ENCODE data around the gene TFRC.
A peak's percentile ranks its signal among the peaks of the same experiment; 100 is the strongest.
"Not testable (repeated sequence)": the region's sequence is repeated elsewhere in the genome, so short reads cannot be mapped to it uniquely, and the experiment has no call there.

The TFRC gene

DNA sequence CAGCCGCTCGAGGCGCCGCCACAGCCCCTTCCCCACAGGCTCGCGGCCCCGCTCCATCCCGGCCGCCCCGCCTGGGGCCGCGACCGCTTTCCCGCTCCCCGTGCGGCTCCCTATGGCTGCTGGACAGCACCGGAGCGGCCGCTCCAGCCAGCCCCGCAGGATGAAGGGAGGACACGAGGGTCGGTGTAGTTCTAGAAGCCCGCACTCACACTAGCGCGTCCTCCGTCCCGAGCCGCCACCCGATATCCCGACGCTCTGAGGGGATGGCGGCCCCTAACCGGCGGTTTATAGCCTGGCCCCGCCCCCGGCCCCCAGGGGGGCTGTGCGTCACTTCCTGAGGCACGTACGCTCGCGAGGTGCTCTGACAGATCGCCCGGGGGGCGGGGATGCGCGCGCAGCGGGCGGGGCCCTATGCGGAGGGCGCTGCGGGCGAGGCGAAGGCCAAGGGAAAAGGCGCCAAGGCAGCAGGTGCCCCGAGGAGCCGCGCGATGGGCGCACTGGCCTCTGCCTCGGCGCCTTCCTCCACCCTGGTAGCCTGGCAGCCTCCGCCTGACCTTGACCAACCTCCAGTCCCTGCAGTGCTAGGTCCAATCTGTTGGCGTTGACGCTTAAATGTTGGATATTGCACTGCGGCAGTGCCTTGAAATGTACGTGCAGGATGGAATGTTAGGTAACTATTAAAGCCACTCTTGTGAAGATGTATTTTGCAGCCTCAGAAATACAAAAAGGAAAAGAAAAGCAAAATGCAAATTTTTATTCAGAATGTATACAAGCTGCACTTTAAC, at the start of gene TFRC:
TSS of gene TFRC (minus strand) at position 257 of the 785 bp plus-strand sequence. CDS start 4,991 bp downstream, outside the sequence.
- DNase-seq: peak; percentile 97

DNA sequence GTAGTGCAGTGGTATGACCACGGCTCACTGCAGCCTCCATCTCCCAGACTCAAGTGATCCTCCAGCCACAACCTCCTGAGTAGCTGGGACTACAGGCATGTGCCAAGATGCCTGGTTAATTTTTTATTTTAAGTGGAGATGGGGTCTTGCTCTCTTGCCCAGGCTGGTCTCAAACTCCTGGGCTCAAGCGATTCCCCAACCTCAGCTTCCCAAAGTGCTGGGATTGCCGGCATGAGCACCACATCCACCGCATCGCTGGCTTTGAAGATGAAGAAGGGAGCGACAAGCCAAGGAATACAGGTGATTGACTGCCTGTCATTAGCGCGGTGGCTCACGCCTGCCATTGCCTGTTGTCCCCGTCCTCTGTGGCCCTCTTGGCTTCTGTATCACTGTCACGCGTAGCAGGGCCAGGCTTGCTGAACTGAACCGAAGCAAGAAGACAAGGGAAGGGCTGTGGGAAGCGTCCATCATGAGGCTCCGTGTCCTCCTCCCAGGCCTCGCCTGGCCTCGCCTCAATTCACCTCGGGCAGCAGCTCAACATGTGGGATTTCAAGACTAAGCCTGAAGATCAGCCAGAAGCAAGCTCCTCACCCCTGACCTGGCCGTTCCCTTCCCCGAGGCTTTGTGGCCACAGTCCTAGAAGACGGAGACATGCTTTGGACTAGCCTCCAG, 46.4 kb upstream of the TFRC start:
- DNase-seq: no peak

DNA sequence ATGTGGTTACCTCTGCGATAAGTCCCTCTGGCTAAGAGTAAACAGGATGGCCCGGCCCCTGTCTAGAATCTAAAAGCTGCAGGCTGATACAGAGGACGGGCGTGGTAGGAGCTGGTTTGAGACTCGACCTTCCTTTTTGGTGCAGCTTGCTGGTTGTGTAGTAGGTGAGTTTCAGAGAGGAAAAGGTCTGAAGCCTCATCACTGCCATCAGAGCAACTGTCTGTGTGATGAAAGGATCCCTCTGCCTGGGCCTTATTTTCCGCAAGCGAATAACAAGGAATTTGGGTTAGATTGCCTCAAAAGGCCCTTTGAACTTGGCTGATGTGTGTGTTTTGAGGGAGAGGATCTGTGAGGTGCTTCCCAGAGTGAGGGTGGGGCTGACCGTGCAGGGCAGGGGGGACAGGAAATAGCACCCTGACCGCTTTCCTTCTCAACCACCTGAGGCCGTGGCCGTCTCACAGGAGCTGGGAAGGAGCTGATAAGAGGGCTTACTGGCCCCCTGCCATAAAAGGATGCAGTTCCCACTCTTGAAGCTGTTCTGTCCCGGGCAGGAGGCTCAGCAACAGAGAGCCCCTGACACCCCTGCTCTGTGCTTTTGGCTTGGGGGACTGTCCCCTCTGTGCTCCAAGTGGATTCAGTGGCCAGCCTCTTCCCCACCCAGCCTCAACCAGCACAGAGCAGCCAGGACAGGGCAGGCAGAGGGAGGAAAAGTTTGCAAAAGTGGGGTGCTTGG, 45.6 kb upstream of the TFRC start:
- DNase-seq: peak; percentile 42

DNA sequence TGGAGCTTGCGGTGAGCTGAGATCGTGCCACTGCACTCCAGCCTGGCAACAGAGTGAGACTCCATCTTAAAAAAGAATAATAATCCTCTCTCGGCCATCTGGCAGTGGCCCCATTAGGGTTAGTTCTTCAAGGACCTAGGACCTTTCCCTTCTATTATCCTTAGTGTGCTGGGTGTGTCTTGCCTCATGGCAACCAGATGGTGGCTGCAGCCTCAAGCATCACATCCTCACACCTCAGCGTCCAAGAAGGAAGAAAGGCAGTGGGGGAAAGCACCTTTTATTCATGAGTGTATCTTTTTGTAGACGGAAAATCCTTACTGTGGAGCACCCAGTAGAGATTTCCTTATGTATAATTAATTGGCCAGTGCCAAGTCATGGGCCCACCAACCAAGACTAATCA, 42.7 kb upstream of the TFRC start:
- DNase-seq: no peak

DNA sequence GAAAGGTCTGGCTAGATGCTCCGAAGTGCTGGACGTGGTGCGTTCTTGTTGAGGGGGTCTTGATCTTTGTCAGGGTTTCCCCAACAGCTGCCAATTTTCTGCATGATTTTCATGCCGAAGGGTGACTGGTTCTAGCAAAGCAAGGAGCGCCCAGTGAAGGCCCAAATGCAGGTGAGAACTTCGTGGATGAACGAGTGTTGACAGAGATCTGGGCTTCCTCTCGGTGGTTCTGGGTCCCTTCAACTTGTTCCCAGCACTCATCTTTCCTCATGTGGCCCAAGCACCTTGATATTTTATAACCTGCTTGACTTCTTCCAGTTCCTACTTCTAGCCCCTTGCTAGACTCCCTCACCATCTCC, 40.8 kb upstream of the TFRC start:
- no peak for DNase-seq

DNA sequence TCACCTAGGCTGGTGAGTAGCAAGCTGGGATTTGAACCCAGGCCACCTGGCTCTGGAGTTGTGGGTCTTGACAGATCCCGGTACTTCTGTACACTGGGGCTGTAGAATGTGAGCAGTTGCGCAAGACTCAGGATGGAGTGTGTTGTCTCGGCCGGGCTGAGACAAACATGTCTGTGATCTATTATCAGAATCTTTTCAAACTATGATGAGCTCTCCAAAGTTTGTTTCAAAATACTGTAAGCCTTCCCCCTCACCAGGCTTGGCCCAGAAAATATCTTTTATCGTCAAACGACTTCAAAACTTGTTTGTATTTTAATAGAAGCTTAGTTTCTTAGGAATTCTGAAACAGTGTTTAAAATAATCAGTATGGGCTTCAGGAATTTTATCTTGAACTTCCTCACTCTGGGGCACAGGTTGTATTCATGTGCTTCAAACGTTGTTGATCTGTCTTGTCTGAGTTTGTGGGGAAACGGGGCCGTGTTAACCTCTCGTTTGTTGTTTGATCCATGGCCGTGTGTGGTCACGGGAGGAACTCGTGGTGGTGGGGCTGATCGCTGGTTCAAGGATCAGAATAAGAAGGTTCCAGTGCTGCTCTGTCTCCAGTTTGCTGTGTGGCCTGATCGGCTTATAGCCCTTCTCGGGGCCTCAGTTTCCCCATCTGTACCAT, 40.3 kb upstream of the TFRC start:
- DNase-seq: no peak

DNA sequence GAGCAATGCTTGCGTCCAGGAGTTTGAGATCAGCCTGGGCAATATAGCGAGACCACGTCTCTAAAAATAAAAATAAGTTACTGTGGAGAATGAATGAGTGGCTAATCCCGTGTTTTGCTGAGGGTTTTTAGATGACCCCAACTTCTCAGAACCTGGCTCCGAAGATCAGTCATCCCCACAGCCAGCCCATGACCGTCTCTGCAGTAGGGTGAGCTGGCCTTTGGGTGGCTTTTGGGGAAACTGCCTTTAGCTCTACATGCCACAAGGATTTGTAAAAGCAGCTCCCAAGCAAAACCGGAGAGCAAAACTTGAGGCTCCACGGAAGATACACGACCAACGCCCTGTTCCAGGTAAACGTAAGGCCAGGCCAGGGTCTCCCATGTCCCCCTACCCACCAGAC, 39.2 kb upstream of the TFRC start:
- DNase-seq: no peak

DNA sequence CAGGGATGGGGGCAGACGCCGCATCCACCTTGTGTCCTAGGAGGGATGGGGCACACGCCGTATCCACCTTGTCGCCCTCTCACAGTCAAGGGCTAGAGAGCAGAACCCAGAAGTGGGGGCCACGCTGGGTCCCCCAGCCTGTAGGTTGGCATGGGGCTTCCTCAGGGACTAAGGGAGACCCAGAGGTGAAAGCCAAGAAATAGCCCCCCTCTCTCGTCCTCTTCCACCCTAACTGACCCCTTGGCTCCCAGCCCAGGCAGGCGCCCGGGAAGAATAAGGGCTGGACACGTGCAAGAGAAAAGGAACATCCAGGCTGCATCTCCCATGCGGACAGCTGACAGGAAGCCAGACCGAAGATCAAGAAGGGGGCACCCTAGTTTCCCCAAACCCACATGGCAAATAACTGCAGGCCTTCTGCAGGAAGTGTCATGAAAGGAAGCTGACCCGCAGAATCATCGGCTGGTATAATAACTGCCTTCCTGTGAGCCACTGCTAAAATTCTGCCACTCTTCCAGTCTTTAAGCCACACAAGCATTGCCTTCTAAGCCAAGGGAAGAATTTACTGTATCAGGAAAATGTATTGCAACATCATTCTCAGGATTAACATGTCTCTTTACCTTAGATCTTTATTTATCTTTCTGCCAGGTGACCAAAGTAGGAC, 38.5 kb upstream of the TFRC start:
- DNase-seq: no peak

DNA sequence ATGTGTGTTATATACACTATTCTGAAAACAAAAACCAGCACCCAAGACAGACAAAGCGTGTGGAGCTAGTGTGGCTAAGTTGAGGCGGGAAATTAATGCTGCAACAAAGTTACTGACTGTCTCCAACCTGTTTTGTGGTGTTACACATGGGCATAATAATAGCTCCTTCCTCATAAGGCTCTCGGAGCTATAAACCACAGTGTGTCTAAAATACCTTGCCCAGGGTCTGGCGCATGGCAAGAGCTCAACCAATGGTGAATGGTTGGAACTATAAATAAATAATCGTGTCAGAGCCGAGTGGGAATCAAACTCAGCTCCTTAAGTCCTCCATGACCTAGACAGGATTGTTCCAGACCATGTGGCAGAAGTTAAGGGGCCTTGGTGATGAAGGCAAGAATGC, 35.9 kb upstream of the TFRC start:
- DNase-seq: no peak

DNA sequence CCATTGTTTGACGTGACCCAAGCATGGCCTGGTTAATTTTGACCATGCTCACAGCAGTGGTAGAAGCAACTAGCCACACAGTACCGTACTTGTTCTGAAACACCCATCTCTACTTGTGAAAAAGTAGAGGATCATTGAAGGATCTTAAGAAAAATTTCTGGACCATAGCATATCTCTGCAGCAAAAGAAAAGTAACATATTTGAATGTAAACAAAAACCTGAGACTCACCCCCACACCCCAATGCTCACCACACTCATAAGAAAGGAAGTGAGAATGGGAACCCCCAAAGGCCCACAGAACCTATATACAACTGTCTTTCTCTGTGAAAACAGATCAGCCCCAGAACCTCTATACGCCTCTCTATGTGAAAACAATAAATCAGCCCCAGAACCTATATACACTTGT, 33.8 kb upstream of the TFRC start:
- no peak for DNase-seq

DNA sequence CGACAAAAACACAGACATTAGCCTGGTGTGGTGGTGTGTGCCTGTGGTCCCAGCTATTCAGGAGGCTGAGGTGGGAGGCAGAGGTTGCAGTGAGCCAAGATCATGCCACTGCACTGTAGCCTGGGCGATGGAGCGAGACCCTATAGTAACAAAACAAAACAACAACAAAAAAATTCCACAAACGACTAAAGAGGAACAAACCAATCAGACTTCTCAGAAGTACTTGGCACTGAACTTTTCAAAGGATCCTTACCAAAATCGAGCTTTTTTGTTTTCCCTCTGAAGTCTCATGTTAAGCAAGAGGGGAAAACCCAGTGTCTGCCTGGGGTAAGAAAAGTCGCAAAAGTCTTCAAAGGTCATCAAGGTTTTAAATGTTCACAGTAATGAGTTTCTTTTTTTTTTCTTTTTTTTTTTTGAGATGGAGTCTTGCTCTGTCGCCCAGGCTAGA, 30.1 kb upstream of the TFRC start:
- DNase-seq: peak; percentile 45

DNA sequence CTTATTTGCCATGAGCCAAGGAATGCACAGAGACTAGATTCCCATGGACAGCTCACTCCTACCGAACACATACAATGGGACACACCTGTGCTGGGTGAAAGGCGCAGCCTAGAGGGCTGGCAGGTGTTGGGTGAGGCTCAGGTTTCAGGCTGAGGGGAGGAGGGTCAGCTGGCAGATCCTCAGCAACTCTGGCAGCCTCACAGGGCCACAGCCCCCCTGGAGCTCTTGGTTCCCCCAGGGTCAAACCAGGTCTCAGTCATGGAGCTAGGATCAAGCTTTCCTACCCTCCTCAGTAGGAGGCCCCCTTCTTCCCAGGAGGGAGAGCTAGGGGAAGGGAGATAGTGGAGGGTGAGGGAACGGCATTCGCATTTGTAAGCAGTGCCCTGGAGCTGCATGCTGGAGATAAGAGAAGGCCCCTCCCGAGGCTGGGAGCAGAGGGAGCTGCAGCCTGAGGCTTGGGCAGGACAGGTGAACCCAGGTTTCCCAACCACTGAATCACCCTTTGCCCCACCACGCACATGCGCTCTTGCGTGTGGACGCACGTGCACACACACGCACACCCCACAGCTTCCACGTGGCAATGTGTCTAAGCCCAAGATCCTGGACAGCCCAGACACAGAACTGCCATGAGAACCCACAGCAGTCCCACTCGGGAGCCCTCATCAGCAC, 26.3 kb upstream of the TFRC start:
- no peak for DNase-seq

DNA sequence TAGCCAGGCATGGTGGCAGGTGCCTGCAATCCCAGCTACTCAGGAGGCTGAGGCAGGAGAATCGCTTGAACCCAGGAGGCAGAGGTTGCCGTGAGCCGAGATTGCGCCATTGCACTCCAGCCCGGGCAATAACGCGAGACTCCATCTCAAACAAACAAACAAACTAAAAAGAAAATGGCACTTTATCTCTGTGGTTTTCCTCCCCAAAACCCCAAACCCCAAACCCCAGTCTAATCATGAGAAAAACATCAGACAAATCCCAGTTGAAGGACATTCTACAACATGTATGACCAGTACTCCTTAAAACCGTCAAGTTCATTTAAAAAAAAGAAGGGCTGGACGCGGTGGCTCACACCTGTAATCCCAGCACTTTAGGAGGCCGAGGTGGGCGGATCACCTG, 22.8 kb upstream of the TFRC start:
- DNase-seq: not testable (repeated sequence)

DNA sequence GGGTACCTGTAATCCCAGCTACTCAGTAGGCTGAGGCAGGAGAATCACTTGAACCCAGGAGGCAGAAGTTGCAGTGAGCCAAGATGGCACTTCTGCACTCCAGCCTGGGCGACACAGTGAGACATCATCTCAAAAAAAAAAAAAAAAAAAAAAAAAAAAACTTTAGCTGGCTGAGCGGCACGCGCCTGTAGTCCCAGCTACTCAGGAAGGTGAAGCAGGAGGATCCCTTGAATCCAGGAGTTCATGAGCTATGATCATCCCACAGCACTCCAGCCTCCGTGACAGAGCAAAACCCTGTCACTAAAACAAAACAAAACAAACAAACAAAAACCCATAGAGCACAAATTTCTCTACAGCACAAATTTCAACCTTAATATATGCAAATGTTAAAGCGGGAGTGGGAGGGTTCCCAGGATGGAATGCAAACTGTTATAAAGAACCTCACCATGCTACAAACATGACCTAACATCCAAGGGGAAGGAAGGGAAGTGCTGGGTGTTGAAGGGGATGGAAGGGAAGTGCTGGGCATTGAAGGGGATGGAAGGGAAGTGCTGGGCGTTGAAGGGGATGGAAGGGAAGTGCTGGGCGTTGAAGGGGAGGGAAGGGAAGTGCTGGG, 16.6 kb upstream of the TFRC start:
- DNase-seq: not testable (repeated sequence)

DNA sequence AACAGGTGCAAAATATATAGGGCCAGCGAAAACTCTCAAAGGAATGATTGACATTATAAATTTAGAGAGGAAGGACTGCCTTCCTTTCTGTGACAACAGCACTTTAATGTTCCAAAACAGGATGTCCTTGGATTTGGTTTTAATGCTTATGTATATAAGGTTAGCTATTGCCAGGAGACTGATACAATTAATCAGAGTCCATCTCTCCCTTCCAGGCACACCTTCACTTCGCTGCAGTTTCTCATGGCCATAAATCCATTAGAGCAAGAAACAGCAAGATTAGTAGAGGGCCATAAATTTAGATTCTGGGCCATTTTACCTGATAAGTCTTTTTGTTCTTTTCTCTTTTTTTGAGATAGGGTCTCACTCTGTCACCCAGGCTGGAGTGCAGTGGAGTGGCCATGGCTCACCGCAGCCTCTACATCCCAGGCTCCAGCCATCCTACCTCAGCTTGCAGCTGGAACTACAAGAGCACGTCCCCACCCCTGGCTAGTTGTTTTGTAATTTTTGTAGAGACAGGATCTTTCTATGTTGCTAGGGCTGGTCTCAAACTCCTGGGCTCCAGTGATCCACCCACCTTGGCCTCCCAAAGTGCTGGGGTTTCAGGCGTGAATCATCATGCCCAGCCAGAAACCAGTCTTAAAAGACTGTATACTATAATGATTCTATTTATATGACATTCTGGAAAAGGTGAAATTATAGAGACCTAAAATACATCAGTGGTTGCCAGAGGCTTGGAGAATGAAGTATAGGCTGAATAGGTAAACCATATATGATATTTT, 15.7 kb upstream of the TFRC start:
- DNase-seq: no peak

DNA sequence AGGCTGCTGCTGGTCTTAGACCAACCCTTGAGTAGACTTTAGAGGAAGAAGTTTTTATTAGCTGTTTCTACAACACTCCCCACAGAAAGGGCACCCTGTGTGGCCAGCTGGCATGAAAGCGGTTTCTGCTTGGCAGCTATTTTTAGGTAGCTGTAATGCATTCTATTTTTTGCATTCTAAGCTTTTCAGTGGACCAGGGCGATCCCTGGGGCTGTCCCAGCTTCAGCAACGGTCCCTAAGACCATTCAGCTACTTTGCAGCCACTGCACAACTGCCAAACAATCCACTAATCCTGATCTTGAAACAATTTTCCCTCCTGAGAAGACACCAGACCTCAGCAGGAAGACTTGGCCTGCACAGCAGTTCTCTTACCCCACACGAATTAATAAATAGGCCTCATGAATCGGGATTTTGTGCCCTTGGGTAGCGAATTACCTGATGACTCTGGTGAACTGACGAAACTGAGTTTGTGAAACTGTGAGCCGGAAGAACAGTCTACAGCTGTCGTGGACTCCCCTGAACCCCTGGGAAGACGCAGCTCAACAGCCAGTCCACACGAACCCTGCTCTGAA, 14.6 kb upstream of the TFRC start:
- no peak for DNase-seq

DNA sequence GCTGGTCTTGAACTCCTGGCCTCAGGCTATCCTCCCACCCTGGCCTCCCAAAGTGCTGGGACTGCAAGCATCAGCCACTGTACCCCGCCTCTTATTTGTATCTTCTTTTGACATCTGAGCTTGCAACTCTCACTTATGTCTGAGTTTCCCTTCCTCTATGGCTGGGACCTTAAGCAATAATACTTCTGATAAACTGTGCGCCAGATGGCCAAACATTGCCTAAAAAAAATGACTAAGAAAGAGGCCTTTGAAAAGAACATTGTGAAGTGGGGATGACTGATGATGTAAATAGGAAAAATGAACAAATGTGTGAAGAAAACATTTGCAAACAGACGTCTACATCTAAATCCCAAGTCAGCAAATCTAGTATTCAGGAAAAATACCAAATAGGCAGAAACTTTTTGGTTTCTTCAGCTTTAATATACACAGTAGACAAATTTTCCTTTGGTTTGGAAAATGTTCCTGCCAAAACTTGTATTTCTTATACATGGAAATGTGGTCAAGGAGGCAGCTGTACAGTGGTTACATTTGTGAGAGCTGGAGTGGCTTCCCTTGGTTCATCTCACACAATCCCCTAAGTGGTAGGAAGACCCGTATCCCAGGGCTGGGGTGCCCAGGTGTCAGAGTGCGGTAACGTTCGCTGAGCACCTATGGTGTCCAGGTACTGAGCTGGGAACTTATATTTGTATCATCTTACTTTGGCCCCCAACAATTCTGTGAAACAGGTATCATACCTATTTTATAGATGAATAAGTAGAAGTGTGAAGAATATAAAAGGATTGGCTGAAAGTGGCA, 11.6 kb upstream of the TFRC start:
- DNase-seq: no peak

DNA sequence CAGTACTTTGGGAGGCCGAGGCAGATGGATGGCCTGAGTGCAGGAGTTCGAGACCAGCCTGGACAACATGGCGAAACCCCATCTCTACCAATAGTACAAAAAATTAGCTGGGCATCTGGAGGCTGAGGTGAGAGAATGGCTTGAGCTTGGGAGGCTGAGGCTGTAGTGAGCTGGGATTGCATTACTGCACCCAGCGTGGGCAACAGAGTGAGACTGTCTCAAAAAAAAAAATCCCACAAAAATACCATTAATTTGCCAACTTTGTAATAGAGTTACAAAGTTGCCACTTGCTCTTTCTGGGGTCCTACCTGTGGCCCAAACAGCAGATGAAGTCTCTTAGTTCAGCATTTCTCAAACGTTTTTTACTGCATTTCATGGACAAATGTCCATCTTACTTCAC, 6.0 kb upstream of the TFRC start:
- no peak for DNase-seq

DNA sequence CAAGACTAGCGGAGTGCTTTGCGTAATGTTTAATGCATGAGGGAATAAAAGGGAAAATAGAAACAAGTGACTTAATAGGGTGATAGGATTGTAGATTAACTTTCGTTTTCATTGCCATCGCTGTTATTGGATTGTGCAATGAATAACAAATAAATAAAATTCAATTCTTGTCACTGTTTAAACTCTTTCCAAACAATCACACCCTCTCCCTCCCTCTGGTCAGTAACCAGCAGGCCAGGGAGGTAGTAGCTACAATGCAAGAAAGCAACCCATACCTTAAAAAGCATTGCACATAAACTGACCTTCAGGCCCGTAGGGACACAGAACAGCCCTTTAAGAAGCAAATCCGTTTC, 705 bp upstream of the TFRC start:
- no peak for DNase-seq
